ENCODE data around the gene STK32B. TPM values are rescaled to one million over a fixed set of nuclear protein-coding genes. Genes with fewer than 3 reads are reported as not detected.

The STK32B gene
- total and polyA plus RNA-seq, 9 donors = 3.8 to 12.5 (median 5.8) TPM

DNA sequence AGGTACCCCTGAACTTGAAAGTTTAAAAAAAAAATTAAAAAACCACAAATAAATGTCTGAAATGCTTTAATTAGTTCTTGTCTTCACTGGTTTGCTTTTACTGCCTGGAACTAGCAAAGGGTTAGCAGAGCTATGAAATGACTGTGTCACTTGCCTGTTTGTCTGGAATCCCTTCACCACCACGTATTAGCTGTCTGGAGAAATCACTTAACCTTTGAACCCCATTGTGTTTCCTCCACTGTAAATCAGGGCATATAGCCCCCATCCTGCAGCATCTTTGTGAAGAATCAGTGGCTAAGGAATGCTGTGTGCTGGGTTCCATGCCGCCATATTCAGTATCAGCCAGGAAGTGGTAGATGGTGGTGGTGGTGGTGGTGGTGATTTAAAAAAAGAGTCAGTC is 38.3 kb upstream of the STK32B start:
- no peaks in the 10 kb centered on the region for H3K9me3 ChIP-seq (replicated peaks; ENCODE audit: control insufficient read depth, low read depth, low read length)
- H3K27ac ChIP-seq (ENCODE audit: low read length) = no peak overlapping the region
- WGBS (ENCODE audit: insufficient coverage) = 50% methylated on average over 1 of the region's 2 CpGs
- H3K4me3 ChIP-seq (ENCODE audit: low read length) = no peak overlapping the region
- no peaks in the 10 kb centered on the region for H3K27me3 ChIP-seq (ENCODE audit: control insufficient read depth, insufficient read depth, low read length)
- no peak for DNase-seq
- H3K4me1 ChIP-seq (ENCODE audit: control insufficient read depth, insufficient read depth, low read length) = no peaks in the 10 kb centered on the region
- no peaks in the 10 kb centered on the region for H3K36me3 ChIP-seq (ENCODE audit: control insufficient read depth, insufficient read depth, low read length)

DNA sequence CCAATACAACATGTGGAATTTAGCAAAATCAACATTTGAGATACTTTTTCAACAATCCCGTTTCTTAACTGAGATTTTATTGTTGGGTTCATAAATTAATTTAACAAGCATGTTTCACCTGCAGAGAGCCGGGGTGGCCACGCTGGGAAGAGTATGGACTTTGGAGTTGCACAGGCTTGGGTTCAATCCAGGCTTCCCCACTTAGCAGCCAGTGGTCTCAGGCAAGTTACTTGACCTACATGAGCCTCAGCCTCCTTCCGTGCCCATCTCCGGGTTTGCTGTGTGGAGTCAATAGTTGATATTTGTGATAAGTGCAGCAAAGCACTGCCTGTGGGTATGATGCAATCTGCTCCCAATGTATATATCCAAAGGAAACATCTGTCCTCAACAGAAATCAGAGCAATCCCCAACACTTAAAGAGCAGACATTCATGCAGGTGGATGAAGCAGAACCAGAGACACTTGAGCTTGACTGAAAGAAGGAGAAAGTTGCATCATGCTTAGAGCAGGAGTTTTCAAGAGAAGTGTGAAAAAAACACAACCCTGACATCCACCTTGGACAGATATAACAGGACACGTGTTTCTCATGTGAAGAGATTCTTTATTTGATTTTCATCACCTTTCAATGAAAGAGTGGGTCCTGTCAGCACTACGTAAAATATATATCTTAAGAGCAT is 37.1 kb upstream of the STK32B start:
- Histone ChIP-seq H3K36me3 (ENCODE audit: control insufficient read depth, insufficient read depth, low read length) (no peaks in the 10 kb centered on the region), H3K4me1 (ENCODE audit: control insufficient read depth, insufficient read depth, low read length) (peaks cover 4% of the 10 kb centered on the region), H3K27ac (ENCODE audit: low read length) (no peak overlapping the region), H3K4me3 (ENCODE audit: low read length) (no peak overlapping the region), H3K27me3 (ENCODE audit: control insufficient read depth, insufficient read depth, low read length) (peaks cover 6% of the 10 kb centered on the region), H3K9me3 (replicated peaks; ENCODE audit: control insufficient read depth, low read depth, low read length) (no peaks in the 10 kb centered on the region)
- WGBS (ENCODE audit: insufficient coverage) = 40% methylated on average over 2 of the region's 7 CpGs
- no peak for DNase-seq

- H3K4me1 ChIP-seq (ENCODE audit: control insufficient read depth, insufficient read depth, low read length) = peaks cover 8% of the 10 kb centered on the region
- H3K27ac ChIP-seq (ENCODE audit: low read length) = no peak overlapping the region
- no peak overlapping the region for H3K4me3 ChIP-seq (ENCODE audit: low read length)
- no peaks in the 10 kb centered on the region for H3K36me3 ChIP-seq (ENCODE audit: control insufficient read depth, insufficient read depth, low read length)
- H3K27me3 ChIP-seq (ENCODE audit: control insufficient read depth, insufficient read depth, low read length) = peaks cover 9% of the 10 kb centered on the region
- peaks cover 3% of the 10 kb centered on the region for H3K9me3 ChIP-seq (replicated peaks; ENCODE audit: control insufficient read depth, low read depth, low read length)
- WGBS (ENCODE audit: insufficient coverage) = no CpG with 5 or more reads among the region's 2 CpGs
- DNase-seq = no peak
Observed at GRCh38 chr4:5018096-5018495, 33.2 kb upstream of the STK32B start.

GRCh38 chr4:5018603-5019002 is 32.7 kb upstream of the STK32B start:
- Histone ChIP-seq H3K27me3 (ENCODE audit: control insufficient read depth, insufficient read depth, low read length) (peaks cover 9% of the 10 kb centered on the region), H3K4me1 (ENCODE audit: control insufficient read depth, insufficient read depth, low read length) (peaks cover 8% of the 10 kb centered on the region), H3K4me3 (ENCODE audit: low read length) (peak overlapping the region; percentile 5), H3K36me3 (ENCODE audit: control insufficient read depth, insufficient read depth, low read length) (no peaks in the 10 kb centered on the region), H3K27ac (ENCODE audit: low read length) (no peak overlapping the region), H3K9me3 (replicated peaks; ENCODE audit: control insufficient read depth, low read depth, low read length) (peaks cover 5% of the 10 kb centered on the region)
- 27% methylated on average over 4 of the region's 6 CpGs for WGBS (ENCODE audit: insufficient coverage)
- DNase-seq = no peak

GRCh38 chr4:5019274-5019673 is 32.0 kb upstream of the STK32B start, which contains the start of gene CYTL1:
CYTL1 (minus strand) TSS chr4:5019458; CDS start chr4:5019445, 13 bp downstream.
- Histone ChIP-seq H3K9me3 (replicated peaks; ENCODE audit: control insufficient read depth, low read depth, low read length) (peaks cover 5% of the 10 kb centered on the region), H3K27me3 (ENCODE audit: control insufficient read depth, insufficient read depth, low read length) (peaks cover 9% of the 10 kb centered on the region), H3K4me3 (ENCODE audit: low read length) (peak within 1 kb of the TSS; percentile 10), H3K36me3 (ENCODE audit: control insufficient read depth, insufficient read depth, low read length) (no peaks in the 10 kb centered on the region), H3K4me1 (ENCODE audit: control insufficient read depth, insufficient read depth, low read length) (peaks cover 8% of the 10 kb centered on the region), H3K27ac (ENCODE audit: low read length) (no peak within 1 kb of the TSS)
- under 1% methylated on average over 24 of the region's 28 CpGs for WGBS (ENCODE audit: insufficient coverage)
- DNase-seq = no peak

DNA sequence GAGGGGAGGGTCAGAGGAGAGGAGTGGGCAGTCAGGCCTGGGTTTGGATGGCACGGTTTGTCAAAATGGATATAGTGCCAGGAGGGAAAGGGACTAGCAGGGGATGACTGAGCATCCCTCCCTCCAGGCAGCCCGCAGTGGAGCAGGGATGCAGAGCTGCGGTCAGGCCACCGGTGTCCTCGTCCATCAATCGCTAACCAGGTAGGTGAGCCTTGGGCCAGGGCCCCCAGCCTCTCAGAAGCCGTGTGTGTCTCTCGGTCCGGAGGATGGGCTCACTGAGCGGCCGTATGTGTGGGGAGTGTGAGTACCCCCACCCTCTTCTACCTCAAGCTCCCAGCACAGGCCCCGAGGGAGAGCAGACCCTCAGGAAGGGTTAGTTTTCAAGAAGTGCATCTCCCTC is 31.5 kb upstream of the STK32B start:
- Histone ChIP-seq H3K27ac (ENCODE audit: low read length) (no peak overlapping the region), H3K9me3 (replicated peaks; ENCODE audit: control insufficient read depth, low read depth, low read length) (peaks cover 5% of the 10 kb centered on the region), H3K4me3 (ENCODE audit: low read length) (no peak overlapping the region), H3K4me1 (ENCODE audit: control insufficient read depth, insufficient read depth, low read length) (peaks cover 8% of the 10 kb centered on the region), H3K36me3 (ENCODE audit: control insufficient read depth, insufficient read depth, low read length) (no peaks in the 10 kb centered on the region), H3K27me3 (ENCODE audit: control insufficient read depth, insufficient read depth, low read length) (peaks cover 9% of the 10 kb centered on the region)
- WGBS (ENCODE audit: insufficient coverage) = 79% methylated on average over 6 of the region's 12 CpGs
- DNase-seq = no peak

DNA sequence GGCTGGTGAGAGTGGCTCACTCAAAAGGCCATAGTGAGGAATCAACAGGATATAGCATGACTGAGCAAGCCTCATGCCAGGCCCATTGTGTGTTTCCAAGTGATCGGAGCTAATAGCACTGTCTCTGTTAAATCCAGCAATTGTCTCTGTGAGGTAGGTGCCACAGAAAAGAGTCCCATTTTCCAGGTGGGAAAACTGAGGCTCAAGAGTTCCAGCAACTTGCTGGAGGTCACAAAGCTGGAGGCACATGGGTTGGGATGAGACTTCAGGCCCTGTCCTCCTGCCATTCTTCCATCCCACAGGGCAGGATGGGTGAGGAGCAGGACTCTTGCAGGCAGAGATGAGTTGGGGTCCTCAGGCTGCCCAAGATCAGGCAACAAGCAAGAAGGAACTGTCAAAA is 30.9 kb upstream of the STK32B start:
- peaks cover 8% of the 10 kb centered on the region for H3K4me1 ChIP-seq (ENCODE audit: control insufficient read depth, insufficient read depth, low read length)
- H3K9me3 ChIP-seq (replicated peaks; ENCODE audit: control insufficient read depth, low read depth, low read length) = peaks cover 5% of the 10 kb centered on the region
- 80% methylated on average over 1 of the region's 1 CpG for WGBS (ENCODE audit: insufficient coverage)
- H3K36me3 ChIP-seq (ENCODE audit: control insufficient read depth, insufficient read depth, low read length) = no peaks in the 10 kb centered on the region
- peaks cover 9% of the 10 kb centered on the region for H3K27me3 ChIP-seq (ENCODE audit: control insufficient read depth, insufficient read depth, low read length)
- DNase-seq = no peak
- H3K4me3 ChIP-seq (ENCODE audit: low read length) = no peak overlapping the region
- no peak overlapping the region for H3K27ac ChIP-seq (ENCODE audit: low read length)

- WGBS (ENCODE audit: insufficient coverage) = 68% methylated on average over 2 of the region's 3 CpGs
Observed at GRCh38 chr4:5021546-5021945, 29.7 kb upstream of the STK32B start.

DNA sequence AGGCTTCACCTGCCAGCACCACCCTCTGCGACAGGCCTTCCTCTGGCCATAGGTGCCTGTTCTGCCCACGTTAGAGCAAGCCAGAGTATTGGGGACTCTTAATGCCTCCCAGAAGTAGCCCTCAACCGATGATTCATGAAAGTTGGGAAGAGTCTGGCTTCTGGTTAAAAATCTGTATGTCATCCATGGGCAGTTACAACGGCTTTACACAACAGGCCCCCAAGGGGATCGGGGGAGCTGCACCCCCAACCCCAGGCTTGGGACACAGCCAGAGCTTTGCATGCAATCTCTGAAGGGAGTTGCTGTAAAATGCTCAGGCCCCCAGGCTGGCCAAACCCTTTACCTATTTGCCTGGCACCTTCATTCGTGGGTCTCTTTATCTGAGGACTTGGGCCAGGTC is 26.6 kb upstream of the STK32B start:
- Histone ChIP-seq H3K27me3 (ENCODE audit: control insufficient read depth, insufficient read depth, low read length) (no peaks in the 10 kb centered on the region), H3K4me1 (ENCODE audit: control insufficient read depth, insufficient read depth, low read length) (no peaks in the 10 kb centered on the region), H3K4me3 (ENCODE audit: low read length) (no peak overlapping the region), H3K9me3 (replicated peaks; ENCODE audit: control insufficient read depth, low read depth, low read length) (peaks cover 5% of the 10 kb centered on the region), H3K27ac (ENCODE audit: low read length) (no peak overlapping the region), H3K36me3 (ENCODE audit: control insufficient read depth, insufficient read depth, low read length) (no peaks in the 10 kb centered on the region)
- WGBS (ENCODE audit: insufficient coverage) = 67% methylated on average over 1 of the region's 6 CpGs
- DNase-seq = no peak

More at GRCh38 chr4:5021546-5021945, 29.7 kb upstream of the STK32B start:
- H3K4me3 ChIP-seq (ENCODE audit: low read length) = no peak overlapping the region
- peaks cover 5% of the 10 kb centered on the region for H3K9me3 ChIP-seq (replicated peaks; ENCODE audit: control insufficient read depth, low read depth, low read length)
- H3K4me1 ChIP-seq (ENCODE audit: control insufficient read depth, insufficient read depth, low read length) = peaks cover 8% of the 10 kb centered on the region
- no peaks in the 10 kb centered on the region for H3K36me3 ChIP-seq (ENCODE audit: control insufficient read depth, insufficient read depth, low read length)
- DNase-seq = no peak
- peaks cover 9% of the 10 kb centered on the region for H3K27me3 ChIP-seq (ENCODE audit: control insufficient read depth, insufficient read depth, low read length)
- H3K27ac ChIP-seq (ENCODE audit: low read length) = no peak overlapping the region

- DNase-seq = no peak
- Histone ChIP-seq H3K27me3 (ENCODE audit: control insufficient read depth, insufficient read depth, low read length) (no peaks in the 10 kb centered on the region), H3K36me3 (ENCODE audit: control insufficient read depth, insufficient read depth, low read length) (no peaks in the 10 kb centered on the region), H3K4me3 (ENCODE audit: low read length) (no peak overlapping the region), H3K4me1 (ENCODE audit: control insufficient read depth, insufficient read depth, low read length) (no peaks in the 10 kb centered on the region), H3K9me3 (replicated peaks; ENCODE audit: control insufficient read depth, low read depth, low read length) (peaks cover 5% of the 10 kb centered on the region), H3K27ac (ENCODE audit: low read length) (no peak overlapping the region)
- WGBS (ENCODE audit: insufficient coverage) = no CpG with 5 or more reads among the region's 3 CpGs
Observed at GRCh38 chr4:5026371-5026770, 24.9 kb upstream of the STK32B start.

DNA sequence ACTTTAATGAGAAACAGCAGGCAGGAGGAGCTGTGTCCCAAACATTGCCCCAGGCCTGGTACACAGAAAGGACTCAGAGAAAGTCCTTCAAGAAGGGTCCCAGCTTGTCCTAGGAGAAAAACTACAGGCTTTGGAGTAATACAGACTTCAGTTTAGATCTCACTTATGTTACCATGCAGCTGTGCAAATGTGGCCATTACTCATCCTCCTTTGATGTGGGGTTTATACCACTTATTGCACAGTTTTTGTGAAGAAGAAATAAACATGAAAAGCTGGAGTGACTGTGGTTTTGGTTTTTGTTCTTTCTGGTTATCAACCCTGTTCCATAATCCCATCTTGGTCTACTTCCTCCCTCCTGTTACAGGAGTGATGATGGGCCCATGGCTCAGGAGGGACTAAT is 23.9 kb upstream of the STK32B start:
- no peaks in the 10 kb centered on the region for H3K4me1 ChIP-seq (ENCODE audit: control insufficient read depth, insufficient read depth, low read length)
- peaks cover 5% of the 10 kb centered on the region for H3K9me3 ChIP-seq (replicated peaks; ENCODE audit: control insufficient read depth, low read depth, low read length)
- H3K36me3 ChIP-seq (ENCODE audit: control insufficient read depth, insufficient read depth, low read length) = no peaks in the 10 kb centered on the region
- H3K27me3 ChIP-seq (ENCODE audit: control insufficient read depth, insufficient read depth, low read length) = no peaks in the 10 kb centered on the region
- no peak overlapping the region for H3K4me3 ChIP-seq (ENCODE audit: low read length)
- H3K27ac ChIP-seq (ENCODE audit: low read length) = no peak overlapping the region
- no peak for DNase-seq

Measured in muscle of leg (tissue), 11 donors.